Measurements from ENCODE around the gene HRCT1. TPM values are rescaled to one million over a fixed set of nuclear protein-coding genes. Genes with fewer than 3 reads are reported as not detected.
A peak's percentile ranks its signal among the peaks of the same experiment; 100 is the strongest.

HRCT1 gene
- total RNA-seq, 4 donors from 2014 or later, result 23.9 to 60.2 (median 34.3) TPM

DNA sequence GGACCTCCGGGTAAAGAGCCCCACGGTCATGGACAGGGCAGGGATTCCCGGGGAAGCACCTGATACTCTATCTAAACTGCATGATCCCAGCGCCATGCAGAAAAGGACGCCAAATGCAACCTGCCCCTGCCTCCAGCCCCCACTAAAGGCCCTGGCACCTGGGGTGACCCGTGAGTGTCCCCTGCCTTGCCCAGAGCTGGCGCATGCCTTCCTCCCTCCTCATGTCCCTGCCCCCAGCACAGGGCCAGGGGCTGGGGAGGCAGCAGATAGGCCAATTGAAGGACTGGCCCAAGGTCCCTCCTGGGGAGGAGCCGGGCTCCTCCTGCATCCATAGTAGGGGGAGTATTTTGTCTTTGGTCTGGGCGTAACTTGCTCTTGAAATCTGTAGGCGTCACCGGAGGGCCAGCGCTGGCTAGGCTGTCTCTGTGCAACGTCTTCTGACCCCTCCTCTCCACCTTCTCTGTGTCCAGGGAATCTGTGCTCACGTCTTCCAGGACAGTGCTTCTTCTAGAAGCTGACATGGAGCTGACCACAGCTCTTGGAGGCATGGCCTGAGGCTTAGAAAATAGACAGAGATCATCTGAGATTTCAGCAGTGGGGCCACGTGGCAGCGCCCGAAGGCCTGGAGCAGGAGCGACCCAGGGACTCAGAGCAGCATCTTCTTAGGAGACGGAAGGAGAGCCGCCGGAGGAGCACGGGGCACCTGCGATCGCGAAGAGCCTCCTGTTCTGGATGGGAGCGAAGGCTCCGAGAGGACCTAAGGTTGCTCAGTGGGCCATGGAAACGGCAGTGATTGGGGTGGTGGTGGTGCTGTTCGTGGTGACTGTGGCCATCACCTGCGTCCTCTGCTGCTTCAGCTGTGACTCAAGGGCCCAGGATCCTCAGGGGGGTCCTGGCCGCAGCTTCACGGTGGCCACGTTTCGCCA is 3.9 kb downstream of the HRCT1 start:
- in situ Hi-C loops (cut with MboI; ENCODE audit: low pct_ligation_motif_present in 1 of 4, low pct_unique_long_range_greater_than_20kb in 1 of 4, low sequenced_read_pairs in 3 of 4) (no loop called here), intact Hi-C loops (cut with DNase I; ENCODE audit: low total_unique reads) (loop anchor here (5.0 kb wide), 1 partner anchor 37 kb away; no protein-coding TSS in a partner anchor)
- Histone ChIP-seq H3K4me1 (peaks cover 67 to 78% (median 71%) of the 10 kb centered on the region in 4 donors), H3K36me3 (no peaks in the 10 kb centered on the region), H3K27me3 (no peaks in the 10 kb centered on the region), H3K4me3 (no peak overlapping the region), H3K9me3 (no peaks in the 10 kb centered on the region), H3K27ac (peak overlapping the region; percentile 94 to 97 (median 96))
- TF ChIP-seq POLR2A (IDR thresholded peaks at IDR 0.05), result no peak
- TF ChIP-seq, protein P1, sequence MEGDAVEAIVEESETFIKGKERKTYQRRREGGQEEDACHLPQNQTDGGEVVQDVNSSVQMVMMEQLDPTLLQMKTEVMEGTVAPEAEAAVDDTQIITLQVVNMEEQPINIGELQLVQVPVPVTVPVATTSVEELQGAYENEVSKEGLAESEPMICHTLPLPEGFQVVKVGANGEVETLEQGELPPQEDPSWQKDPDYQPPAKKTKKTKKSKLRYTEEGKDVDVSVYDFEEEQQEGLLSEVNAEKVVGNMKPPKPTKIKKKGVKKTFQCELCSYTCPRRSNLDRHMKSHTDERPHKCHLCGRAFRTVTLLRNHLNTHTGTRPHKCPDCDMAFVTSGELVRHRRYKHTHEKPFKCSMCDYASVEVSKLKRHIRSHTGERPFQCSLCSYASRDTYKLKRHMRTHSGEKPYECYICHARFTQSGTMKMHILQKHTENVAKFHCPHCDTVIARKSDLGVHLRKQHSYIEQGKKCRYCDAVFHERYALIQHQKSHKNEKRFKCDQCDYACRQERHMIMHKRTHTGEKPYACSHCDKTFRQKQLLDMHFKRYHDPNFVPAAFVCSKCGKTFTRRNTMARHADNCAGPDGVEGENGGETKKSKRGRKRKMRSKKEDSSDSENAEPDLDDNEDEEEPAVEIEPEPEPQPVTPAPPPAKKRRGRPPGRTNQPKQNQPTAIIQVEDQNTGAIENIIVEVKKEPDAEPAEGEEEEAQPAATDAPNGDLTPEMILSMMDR (IDR thresholded peaks at IDR 0.05), result no peak
- TF ChIP-seq POLR2AphosphoS5 (IDR thresholded peaks at IDR 0.05), result no peak
- TF ChIP-seq EP300 (IDR thresholded peaks at IDR 0.05; ENCODE audit: low read depth), result no peak
- 60 to 88% methylated on average over 1 to 32 of the region's 34 CpGs for WGBS, 2 donors (ENCODE audit: low coverage in 1 of 2)
- DNase-seq, result no peak

- WGBS, 2 donors (ENCODE audit: low coverage in 1 of 2), result 41 to 42% methylated on average over 6 to 14 of the region's 14 CpGs
- intact Hi-C loops (cut with DNase I; ENCODE audit: low total_unique reads), result no loop called here
- no peaks in the 10 kb centered on the region for H3K9me3 ChIP-seq
- in situ Hi-C loops (cut with MboI; ENCODE audit: low pct_ligation_motif_present in 1 of 4, low pct_unique_long_range_greater_than_20kb in 1 of 4, low sequenced_read_pairs in 3 of 4), result no loop called here
- peak overlapping the region; percentile 94 to 97 (median 96) for H3K27ac ChIP-seq
- TF ChIP-seq POLR2AphosphoS5 (IDR thresholded peaks at IDR 0.05) (peak in 2 of 3 donors; percentile 51 to 55), EP300 (IDR thresholded peaks at IDR 0.05; ENCODE audit: low read depth) (no peak), POLR2A (IDR thresholded peaks at IDR 0.05) (peak; percentile 72)
- TF ChIP-seq, protein P1 (IDR thresholded peaks at IDR 0.05), result peak; percentile 50 to 79 (median 60)
- H3K4me1 ChIP-seq, result peaks cover 64 to 78% (median 71%) of the 10 kb centered on the region in 4 donors
- H3K4me3 ChIP-seq, result no peak overlapping the region
- H3K36me3 ChIP-seq, result no peaks in the 10 kb centered on the region
- no peaks in the 10 kb centered on the region for H3K27me3 ChIP-seq
- peak; percentile 80 for DNase-seq
Measured at GRCh38 chr9:35910613-35911359, 4.8 kb downstream of the HRCT1 start.

GRCh38 chr9:35911690-35912089 is 5.7 kb downstream of the HRCT1 start:
- WGBS, 2 donors (ENCODE audit: low coverage in 1 of 2), result 74 to 83% methylated on average over 6 to 10 of the region's 10 CpGs
- in situ Hi-C loops (cut with MboI; ENCODE audit: low pct_ligation_motif_present in 1 of 4, low pct_unique_long_range_greater_than_20kb in 1 of 4, low sequenced_read_pairs in 3 of 4) (no loop called here), intact Hi-C loops (cut with DNase I; ENCODE audit: low total_unique reads) (no loop called here)
- Histone ChIP-seq H3K27ac (peak overlapping the region; percentile 94 to 97 (median 96)), H3K4me1 (peaks cover 57 to 78% (median 70%) of the 10 kb centered on the region in 4 donors), H3K4me3 (no peak overlapping the region), H3K36me3 (no peaks in the 10 kb centered on the region), H3K9me3 (no peaks in the 10 kb centered on the region), H3K27me3 (no peaks in the 10 kb centered on the region)
- TF ChIP-seq EP300 (IDR thresholded peaks at IDR 0.05; ENCODE audit: low read depth), result no peak
- TF ChIP-seq, protein P1 (IDR thresholded peaks at IDR 0.05), result no peak
- TF ChIP-seq POLR2A (IDR thresholded peaks at IDR 0.05), result no peak
- TF ChIP-seq POLR2AphosphoS5 (IDR thresholded peaks at IDR 0.05), result no peak
- DNase-seq, result no peak
